GM18907 (cell line): ENCODE measurements around the gene TSPAN4.
A peak's percentile ranks its signal among the peaks of the same experiment; 100 is the strongest.

Experiments
- ATAC-seq: cut with Tn5 transposase; IDR thresholded peaks from one replicate; pipeline ENCODE4 v1.9.1; 2021; ENCODE audit warnings: mild to moderate bottlenecking, moderate library complexity; ENCODE audit not compliant: unreplicated experiment

TSPAN4 gene

DNA sequence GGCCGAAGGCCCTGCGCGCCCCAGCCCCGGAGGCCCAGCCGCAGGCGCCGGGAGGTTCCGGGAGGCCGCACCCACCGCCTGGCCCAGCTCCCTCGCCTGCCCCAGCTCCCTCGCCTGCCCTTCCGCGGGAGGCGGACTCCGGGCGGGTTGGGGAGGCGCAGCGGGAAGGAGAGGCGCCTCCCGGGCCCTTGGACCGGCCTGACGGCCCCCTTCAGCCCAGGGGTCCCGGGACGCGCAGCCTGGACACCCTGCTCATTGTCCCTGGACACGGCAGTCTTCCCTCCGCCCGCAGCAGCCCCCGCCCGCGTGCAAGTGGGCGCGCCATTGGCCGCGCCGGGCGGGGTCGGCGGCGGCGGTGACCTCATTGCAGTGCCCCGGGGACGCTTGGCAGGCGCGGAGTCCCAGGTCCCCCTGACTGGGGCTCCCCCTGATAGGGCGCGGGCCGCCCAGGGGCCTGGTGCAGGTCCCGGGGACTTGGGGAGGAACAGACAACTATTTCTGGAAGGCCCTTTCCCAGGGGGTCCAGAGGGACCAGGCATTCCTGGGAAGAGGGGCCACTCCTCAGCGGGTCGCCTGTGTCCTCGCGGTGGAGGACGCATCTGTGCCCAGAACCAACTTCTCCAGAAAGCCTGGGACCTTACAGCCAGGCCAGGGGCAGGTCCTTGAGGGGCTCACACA is 9.4 kb upstream of the TSPAN4 start:
- peak; percentile 10 for ATAC-seq

DNA sequence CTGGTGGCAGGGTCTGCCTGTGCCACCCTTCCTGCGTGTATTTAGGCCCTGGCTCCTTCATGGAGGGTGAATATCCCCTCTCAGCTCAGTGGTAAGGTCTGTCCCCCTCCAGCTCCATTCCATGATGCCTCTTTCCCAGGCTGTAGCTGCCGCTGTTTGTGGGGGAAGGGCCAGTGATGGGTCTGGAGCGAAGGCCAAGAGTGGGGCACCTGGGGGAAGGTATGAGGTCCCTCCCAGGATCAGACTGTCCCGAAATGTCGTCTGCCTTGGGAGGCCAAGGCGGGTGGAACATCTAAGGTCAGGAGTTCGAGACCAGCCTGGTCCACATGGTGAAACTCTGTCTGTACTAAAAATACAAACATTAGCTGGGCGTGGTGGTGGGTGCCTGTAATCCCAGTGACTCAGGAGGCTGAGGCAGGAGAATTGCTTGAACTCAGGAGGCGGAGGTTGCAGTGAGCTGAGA is 8.8 kb upstream of the TSPAN4 start:
- ATAC-seq = no peak

DNA sequence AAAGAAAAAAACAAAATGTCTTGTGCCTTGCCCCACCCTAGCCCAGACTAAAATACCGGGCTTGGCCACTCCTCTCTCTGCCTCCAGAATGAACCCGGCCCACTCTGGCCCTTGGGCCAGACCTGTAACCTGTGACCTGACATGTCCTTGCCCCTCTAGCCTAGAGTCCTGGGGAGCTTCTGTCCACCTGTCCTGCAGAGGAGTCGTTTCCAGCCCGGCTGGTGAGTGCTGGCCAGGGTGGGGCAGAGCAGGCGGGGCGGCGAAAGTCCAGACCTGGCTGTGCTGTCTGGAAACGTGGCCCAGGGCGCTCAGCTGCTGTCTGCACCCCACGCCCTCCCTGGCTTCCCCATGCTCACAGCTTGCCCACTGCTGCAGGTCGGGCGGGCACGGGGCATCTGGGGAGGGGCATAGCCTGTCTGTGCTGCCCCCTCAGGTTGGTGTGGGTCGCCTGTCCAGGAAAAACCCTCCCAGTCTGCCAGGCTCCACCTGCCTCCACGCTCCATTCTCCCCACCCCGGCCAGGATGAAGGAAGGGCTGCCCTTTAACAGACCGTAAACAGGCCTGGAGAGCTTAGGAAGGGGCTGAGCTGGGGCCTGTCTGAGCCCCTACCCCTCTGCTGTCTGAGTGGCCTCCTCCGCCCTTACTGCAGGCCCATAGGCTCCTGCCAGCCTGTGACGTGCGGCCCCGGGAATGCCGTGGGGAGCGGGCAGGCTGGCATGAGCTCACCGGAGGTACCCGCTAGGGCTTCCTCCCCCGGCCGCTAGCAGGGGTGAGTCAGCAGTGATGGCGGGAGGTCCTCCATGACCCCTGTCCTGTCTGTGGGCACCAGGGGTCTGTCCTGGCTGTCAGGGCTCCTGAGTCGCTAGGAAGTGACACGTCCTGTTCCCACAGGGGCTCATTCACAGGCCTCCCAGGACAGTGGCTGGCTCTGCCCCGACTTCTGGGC is 8.0 kb upstream of the TSPAN4 start:
- ATAC-seq = no peak

DNA sequence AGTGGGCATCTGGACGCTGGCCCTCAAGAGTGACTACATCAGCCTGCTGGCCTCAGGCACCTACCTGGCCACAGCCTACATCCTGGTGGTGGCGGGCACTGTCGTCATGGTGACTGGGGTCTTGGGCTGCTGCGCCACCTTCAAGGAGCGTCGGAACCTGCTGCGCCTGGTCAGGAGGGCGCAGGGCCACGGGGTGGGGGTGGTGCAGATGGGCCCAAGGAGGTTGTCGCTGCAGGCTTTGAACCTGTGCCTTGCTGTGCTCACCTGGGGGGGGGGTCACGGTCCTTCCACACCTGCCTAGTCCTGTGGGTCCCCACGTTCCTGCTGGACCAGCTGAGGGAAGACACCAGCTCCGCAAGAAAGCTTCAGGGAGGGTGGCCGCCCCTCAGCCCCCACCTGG is 6.4 kb upstream of the TSPAN4 start:
- no peak for ATAC-seq

DNA sequence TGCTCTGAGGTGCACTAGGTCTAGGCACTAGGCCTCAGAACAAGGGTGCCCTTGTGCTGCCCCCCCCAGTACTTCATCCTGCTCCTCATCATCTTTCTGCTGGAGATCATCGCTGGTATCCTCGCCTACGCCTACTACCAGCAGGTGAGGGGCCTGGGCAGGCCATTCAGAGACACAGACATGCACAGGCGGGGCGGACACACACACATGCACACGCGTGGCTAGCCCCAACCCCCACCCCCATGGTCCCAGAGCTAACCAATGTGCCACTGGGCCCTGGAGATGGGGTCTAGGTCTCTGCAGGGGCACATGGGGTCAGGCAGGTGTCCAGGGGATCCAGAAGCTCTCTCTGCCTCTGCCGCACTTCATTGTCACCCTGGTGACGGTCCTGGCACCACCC is 6.0 kb upstream of the TSPAN4 start:
- no peak for ATAC-seq

DNA sequence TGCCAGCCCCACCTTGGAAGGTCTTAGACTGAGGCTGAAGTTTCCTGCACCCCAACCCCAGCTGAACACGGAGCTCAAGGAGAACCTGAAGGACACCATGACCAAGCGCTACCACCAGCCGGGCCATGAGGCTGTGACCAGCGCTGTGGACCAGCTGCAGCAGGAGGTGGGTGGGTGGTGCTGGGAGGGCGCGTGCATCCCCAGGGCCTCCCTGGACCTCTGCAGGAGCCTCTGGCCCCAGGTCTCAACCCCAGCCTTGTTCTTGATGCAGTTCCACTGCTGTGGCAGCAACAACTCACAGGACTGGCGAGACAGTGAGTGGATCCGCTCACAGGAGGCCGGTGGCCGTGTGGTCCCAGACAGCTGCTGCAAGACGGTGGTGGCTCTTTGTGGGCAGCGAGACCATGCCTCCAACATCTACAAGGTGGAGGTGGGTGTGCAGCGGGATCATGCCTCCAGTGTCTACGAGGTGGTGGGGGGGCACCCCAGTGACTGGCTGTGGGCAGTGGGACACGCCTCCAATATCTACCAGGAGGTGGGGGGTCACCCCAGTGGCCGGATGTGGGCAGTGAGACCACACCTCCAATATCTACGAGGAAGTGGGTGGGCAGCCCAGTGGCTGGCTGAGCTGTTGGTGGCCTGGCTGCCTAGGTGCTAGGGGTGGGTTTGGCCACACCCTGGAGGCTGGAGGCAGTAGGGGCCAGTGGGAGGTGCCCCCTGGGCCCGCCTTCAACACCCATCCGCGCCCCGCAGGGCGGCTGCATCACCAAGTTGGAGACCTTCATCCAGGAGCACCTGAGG is 5.3 kb upstream of the TSPAN4 start:
- no peak for ATAC-seq

DNA sequence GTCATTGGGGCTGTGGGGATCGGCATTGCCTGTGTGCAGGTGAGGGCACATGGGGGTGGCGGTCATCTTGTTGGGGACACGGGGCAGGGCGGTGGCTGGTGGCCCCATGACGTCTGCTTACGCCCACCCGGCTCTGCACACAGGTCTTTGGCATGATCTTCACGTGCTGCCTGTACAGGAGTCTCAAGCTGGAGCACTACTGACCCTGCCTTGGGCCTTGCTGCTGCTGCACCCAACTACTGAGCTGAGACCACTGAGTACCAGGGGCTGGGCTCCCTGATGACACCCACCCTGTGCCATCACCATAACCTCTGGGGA is 4.7 kb upstream of the TSPAN4 start:
- ATAC-seq = no peak

DNA sequence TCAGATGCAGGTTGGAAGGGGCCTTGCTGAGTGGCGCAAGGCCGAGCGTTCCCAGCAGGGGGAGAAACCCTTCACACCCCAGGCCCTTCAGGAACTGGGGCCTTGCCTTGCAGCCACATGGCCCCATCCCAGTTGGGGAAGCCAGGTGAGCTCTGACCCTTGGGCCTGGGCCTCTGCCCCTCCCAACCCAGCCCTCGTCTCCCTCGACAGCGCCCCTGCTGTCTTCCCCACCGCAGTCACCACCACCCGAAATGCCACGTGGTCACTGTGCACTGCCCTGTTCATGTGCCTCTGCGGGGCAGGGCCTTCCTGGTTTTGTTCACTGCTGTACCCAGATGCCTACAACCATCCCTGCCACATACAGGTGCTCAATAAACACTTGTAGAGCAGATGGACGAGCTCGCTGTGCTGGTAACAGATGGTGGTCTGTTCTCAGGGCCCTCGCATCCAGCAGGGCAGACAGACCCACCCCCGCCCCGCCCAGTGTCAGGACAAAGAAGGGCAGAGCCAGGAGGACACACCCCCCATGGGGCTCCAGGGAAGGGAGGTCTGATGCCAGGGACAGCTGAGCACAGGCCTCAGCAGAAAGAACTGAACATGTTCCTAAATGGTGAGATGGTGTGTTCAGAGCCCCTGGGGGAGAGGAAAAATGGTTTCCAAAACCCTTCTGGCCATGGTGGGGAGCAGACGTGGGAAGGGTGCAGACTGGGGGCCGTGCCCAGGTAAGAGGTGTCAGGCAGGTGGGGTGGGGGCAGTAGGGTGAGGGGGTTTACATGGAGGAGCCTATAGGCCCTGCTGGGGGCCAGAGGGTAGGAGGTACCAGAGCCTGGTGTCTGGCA is 4.0 kb upstream of the TSPAN4 start:
- no peak for ATAC-seq

DNA sequence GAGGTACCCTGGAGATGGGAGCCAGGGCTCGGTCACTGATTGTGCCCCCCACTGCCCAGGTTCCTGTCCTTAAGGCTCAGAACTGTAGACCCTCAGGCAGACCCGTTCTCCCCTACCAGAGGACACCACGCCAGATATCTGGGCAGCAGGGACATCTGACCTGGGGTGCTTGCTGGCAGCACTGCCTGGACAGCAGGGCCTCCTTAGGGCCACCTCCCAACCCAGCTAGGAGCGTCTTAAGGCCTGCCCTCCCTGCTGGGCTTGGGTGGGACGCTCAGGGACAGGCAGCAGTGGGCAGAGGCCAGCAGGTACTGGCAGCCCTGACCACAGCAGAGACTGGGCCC is 3.4 kb upstream of the TSPAN4 start:
- ATAC-seq = no peak

DNA sequence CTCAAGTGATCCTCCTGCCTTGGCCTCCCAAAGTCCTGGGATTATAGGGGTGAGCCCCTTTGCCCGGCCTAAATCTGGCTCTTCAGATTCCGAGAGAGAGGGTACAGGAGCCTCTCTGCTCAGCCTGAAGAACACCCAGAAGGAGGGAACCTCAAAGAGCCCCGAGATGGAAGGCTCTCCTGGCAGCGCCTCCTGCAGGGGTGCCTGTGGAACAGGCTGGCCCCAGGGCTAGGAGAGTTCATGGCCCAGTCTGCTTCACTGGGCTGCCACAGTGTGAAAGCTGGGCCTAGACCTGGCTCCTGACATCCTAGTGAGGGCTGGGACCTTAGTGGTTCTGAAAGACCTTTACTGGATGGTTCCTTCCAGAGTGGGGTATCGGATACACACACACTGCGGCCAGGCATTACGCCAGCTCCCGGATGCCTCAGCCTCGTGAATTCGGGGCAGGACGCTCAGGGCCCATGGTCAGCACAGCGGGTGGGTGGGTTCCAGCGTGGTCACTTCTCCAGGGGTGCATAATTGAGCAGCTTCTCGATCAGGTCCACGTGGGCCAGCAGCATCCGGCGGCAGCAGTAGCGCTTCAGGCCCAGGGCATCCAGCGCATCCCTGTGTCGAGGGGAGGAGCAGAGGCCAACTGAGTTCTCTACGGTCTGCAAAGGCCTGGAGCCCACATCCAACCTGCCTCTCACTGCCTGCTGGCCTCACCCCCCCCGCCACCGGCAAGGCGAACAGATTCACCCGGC is 2.6 kb upstream of the TSPAN4 start:
- no peak for ATAC-seq

DNA sequence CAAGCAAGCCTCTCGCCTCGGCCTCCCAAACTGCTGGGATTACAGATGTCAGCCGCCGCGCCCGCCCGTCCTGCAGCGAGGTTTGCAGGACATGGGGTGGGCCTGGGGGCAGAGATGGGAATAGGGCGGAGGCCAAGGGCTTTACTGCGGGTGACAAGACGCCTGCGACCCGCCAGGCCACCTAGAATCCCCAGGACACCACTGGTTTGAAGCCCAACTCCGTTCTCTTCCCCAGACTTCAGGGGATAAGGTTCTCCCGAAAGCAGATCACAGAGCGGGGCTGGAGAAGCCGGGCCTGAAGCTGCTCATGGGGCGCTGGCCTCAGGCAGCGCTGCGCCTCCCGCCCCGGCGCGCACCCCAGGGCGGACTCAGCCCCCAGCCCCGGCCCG is 677 bp upstream of the TSPAN4 start:
- peak; percentile 29 for ATAC-seq

DNA sequence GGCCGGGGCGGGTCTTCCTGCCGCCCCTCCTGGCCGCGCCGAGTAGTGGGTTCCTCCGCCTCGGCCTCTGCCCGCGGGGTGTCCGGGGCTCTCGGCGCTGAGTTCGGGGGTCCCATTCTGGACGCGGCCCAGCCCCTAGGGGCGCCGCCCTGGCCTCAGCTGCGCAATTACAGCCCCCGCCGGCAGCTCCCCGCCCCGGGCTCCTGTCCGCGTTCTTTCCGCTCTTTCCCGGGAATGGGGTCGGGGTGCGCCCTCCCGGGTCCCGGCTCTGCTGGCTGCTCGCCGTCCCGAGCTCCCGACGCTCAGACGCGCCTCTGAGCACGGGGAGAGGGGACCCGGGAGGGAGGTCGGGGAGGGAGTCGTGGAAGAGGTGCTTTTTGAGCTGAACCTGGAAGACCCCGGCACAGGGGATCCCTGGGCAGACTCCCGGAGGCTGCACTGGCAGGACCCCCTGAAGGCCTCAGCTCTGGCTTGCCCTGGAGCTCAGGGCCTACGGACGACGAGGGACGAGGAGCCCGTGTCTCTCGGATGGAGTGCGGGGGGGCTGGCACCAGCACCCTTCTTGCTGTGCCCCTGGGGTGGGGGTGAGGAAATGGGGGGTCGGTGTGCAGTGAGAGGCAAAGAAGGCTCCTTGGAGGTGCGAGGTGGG is 558 bp downstream of the TSPAN4 start:
- ATAC-seq = peak; percentile 3

DNA sequence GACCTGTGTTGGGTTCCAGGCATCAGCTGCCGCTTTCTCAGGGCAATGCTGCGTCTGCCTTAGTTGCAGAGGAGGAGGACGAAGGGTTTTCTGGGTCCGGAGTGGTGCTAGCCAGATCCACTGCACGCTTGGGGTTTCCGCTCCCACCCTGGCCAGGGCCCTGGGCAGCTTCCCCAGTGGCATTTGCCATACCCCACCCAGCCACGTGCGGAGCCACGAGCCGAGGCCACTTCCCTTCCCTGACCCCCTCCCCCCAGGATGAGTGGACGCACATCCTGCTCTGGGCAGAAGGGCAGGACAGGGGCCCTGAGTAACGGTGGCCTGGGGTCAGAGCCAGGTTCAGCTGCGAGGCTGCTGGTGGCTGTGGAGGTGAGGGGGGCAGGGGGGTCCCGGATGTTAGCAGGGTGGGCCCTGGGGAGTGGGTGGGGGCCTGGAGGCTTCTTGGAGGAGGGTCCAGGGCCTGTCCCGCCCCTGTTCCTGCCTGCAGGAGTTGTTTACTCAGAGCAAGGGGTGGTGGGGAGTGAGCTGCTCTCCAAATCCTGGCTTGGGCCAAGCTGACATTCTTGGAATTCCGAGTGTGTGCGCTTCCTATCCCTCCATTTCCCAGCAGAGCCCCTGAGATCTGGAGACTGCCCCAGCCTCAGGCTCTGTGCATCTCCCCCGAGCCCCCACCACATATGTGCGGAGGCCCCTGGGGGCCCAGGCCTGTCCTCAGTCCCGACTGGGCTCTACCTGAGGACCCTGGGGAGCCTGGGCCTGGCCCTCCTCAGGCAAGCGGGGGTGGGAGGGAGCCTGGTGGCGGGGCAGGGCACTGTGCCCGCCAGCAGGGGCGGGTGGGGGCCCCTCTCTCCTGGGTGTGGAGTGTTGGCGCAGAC is 1.4 kb downstream of the TSPAN4 start:
- no peak for ATAC-seq

DNA sequence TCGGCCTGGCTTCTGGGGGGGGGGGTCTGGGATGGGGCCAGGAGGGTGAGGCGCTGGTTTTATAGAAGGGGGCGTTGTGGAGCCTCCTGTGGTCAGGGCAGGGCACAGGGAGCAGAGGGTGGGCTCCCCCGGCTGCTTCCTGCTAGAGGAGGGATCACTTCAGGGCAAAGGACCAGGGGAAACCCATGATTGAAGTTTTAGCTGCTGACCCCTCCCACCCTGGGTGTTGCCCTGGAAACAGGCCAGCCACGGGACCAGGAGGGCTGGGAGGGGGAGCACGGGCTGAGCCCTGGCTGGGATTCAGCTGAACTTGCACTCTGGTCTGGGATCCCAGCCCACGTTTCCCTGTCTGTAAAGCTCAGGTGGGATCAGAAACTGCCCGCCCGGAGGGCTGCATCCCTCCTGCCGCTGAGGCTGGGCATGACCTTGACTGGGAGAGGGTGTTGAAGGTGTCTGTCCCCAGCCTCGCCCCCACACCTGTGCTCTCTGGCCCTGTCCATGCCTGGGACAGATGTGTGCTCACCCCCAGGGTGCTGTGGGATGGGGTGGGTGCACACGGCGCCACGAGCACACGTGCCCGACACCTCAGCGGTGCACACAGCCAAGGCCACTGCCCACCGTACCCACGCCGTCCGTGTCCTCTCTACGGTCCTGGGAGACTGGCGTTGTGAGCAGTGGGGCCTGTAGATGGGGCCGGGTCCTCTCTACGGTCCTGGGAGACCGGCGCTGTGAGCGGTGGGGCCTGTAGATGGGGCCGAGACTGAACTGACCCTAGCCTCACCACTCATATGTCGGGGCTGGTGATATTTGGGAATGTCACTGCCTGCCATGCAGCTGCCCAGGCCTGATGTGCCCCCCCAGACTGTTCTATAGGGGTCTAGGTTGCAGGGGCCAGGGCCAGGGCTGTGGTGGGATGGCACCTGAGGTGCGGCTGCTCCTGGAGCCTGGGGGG is 2.3 kb downstream of the TSPAN4 start:
- ATAC-seq = no peak

DNA sequence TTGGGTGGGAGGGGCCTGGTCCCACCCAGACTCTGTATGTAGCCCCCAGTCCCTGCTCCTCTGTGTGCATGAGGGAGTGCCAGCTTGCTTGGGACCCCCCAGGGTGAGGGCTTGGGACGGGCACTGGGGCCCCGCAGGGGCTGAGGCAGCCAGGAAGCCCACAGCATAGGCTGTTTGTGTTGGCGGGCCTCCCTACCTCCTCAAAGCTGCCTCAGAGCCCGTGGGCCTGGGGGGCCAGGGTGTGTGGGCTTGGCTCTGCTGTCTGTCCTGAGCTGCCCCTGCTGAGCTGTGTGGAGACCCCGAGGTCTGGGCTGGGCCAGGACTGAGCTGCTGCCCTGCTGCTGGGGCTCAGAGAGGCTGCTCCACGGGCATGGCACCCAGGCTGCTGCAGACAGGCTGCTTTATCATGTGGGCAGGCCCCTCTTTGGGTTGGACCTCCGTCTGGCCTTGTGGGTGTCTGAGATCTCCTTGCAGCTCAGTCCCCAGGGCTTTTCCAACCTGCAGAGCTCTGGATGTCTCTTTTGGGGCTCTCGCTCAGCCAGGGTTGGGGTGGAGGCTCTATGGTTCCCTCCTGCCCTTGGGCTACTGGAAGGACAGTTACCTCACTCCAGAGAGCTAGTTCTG is 3.3 kb downstream of the TSPAN4 start:
- no peak for ATAC-seq

DNA sequence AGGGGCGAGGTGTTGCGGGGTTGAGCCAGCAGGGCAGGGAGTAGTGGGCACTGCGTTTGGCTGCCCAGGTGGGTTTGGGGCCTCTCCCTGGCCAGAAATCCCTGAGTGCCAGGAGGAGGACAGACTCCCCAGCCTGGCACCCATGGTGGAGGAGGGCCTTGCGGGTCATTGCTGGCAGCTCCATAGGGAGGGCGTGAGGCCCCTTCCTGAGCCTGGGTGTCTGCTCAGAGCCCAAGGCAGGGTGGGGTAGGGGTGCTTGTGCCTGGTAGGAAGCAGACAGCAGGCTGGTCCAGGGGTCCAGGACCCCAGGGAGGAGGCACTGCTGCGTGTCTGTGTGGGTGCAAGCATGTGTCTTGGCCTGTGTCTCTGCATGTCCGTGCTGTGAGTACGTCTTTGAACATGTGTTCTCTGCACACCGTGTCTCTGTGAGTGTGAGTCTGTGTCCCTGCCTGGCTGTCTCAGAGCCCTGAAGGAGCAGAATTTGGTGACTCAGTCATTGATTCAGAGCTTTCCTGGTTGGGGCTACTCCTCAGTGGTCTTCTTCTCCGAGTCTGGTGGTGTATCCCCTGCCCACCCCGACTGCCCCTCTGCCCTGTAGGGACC is 3.9 kb downstream of the TSPAN4 start:
- ATAC-seq = no peak

DNA sequence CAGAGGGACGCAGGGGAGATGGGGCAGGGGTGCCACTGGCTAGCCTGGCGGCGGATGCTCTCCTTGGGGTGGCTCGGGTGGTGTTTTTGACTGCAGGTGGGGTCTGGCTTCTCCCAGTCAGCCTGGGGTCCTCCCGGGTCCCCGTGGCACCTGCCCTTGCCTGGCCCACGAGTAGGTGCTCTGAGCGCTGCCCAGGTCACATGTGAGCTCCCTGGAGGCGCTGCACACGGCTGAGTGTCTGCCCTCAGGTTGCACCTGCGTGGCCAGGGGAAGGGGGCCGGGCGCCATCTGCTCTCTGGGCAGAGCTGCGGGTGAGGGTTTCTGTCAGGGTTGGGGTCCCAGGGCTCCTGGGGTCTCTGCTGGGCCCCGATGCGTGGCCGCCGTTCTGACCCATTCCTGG is 5.2 kb downstream of the TSPAN4 start:
- no peak for ATAC-seq
